NCI-H82 treated with DMSO at 0.1 percent for 48 hours (cell line): Measurements from ENCODE around the gene TPST1.
"Not testable (repeated sequence)": the region's sequence is repeated elsewhere in the genome, so short reads cannot be mapped to it uniquely, and the experiment has no call there.

Experiments
- DNase-seq: peaks from one replicate; lab custom pipeline; 2025; ENCODE audit not compliant: unreplicated experiment; lab: John Stamatoyannopoulos, UW

The TPST1 gene

DNA sequence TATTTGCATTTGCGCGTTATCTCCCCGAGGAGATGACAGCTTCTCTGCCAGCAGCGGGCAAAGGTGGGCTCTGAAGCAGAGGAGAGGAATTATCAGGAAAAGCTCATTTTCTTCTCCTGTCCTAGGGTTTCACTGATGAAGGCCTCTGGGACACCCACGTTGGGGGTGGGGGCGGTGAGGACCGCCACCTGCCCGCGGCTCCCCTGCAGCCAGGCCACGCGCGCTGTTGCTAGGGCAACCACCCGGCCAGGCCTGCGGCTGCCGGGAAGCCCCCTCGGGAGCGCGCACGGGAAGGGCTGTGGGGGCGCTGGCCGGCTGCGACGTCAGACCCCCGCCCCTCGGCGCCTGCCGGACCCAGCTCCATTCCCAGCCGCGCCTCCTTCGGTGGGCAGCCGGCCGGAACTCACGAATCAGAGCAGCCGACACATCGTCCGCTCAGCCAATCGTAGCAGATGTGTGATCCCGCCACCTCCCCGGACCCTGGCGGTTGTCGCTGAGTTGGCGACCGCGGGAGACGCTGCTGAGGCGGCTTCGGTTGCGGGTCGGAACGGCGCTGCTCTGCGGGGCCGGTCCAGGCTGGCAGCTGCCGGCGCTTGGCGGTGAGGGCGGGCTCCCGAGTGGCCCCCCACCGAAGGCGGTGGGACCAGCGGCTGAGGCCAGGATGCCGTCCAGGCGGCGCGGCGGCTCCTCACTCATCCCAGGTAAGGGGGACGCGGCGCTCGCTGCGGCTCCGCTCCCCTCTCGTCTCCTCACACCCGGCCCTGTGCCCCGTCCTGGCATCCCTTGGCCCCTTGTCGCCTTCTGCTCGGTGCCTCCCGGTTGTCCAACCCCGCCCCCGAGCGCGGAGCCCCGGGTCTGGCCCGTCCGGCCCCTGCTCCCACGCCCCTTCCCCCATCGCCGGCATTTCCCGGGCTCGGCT, at the start of gene TPST1:
Gene TPST1, plus strand, starts transcription at position 513 of the 919 bp plus-strand sequence. CDS start 35,092 bp downstream, outside the sequence.
- DNase-seq: peak; percentile 87

DNA sequence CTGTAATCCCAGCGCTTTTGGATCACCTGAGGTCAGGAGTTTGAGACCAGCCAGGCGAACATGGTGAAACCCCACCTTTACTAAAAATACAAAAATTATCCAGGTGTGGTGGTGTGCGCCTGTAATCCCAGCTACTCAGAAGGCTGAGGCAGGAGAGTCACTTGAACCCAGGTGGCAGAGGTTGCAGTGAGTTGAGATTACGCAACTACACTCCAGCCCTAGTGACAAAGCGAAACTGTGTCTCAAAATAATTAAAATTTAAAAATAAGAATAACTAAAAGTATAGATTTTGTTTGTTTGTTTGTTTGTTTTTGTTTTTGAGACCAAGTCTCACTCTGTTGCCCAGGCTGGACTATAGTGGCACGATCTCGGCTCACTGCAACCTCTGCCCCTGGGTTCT, 49.1 kb upstream of the TPST1 start:
- not testable (repeated sequence) for DNase-seq

GRCh38 chr7:66157060-66157459, 48.1 kb upstream of the TPST1 start:
- no peak for DNase-seq

DNA sequence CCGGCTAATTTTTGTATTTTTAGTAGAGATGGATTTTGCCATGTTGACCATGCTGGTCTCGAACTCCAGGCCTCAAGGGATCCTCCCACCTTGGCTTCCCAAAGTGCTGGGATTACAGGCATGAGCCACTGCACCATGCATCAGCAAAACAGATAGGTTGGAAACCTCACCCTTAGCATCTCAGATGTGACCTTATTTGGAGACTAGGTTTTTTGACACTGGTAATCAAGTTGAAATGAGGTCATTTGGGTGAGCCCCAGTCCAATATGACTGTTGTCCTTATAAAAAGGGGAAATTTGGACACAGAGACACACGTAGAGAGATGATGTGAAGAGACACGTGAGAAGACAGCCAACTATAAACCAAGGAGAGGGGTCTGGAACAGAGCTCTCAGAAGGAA, 42.5 kb upstream of the TPST1 start:
- DNase-seq: no peak

DNA sequence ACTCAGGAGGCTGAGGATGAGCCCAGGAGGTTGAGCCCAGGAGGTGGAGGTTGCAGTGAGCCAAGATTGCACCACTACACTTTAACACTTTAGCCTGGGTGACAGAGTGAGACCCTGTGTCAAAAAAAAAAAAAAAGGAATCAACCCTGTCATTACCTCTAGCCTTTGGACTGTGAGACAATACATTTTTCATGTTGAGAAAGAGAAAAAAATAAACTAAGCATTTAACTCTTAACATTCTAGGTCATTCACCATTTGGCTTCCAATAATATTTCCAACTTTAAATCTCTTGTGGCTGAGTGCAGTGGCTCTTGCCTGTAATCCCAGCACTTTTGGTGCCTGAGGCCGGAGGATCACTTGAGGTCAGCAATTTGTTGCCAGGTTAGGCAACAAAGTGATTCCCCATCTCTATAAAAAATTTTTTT, 41.9 kb upstream of the TPST1 start:
- no peak for DNase-seq

DNA sequence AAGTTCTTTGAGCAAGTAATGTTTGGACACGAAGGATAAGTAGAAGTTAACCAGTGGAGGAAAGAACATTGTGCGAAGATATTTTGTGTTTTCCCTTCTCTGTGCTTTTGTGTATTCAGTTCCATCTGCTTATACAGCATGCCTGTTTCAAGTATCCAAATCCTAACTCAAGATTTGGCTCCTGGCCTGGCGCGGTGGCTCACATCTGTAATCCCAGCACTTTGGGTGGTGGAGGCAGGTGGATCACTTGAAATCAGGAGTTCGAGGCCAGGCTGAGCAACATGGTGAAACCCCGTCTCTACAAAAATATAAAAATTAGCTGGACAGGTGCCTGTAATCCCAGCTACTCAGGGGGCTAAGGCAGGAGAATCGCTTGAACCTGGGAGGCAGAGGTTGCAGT, 40.8 kb upstream of the TPST1 start:
- no peak for DNase-seq

DNA sequence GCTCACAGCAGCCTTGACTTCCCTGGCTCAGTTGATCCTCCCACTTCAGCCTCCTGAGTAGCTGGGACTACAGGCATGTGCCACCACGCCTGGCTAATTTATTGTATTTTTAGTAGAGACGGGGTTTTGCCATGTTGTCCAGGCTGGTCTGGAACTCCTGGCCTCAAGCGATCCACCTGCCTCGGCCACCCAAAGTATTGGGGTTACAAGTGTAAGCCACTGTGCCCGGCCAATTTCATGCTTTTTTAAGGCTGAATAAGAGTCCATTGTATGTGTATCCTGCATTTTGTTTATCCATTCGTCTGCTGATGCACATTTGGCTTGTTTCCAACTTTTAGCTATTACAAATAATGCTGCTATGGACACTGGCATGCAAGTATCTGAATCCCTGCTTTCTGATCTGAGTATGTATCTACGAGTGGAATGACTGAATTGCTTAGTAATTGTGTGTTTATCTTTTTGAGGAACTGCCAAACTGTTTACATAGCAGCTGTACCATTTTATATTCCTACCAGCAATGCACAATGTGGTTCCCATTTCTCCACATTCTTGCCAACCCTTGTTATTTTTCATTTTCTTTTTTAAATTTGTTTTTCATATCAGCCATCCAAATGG, 37.3 kb upstream of the TPST1 start:
- no peak for DNase-seq

DNA sequence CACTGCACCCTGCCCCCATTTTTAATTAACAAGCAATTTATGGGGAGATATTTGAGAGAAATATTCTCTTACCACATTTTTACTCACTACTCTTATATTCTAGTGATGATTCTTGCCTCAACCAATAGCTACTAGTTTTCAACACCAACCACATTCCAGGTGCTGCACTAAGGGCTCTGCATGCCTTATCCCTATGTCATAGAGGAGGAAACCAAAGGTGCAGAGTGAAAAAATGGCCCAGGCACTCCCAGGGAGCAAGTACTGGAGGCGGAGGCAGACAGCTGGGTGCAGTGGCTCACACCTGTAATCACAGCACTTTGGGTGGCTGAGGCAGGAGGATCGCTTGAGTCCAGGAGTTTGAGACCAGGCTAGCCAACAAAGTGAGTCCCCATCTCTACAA, 35.5 kb upstream of the TPST1 start:
- DNase-seq: no peak

DNA sequence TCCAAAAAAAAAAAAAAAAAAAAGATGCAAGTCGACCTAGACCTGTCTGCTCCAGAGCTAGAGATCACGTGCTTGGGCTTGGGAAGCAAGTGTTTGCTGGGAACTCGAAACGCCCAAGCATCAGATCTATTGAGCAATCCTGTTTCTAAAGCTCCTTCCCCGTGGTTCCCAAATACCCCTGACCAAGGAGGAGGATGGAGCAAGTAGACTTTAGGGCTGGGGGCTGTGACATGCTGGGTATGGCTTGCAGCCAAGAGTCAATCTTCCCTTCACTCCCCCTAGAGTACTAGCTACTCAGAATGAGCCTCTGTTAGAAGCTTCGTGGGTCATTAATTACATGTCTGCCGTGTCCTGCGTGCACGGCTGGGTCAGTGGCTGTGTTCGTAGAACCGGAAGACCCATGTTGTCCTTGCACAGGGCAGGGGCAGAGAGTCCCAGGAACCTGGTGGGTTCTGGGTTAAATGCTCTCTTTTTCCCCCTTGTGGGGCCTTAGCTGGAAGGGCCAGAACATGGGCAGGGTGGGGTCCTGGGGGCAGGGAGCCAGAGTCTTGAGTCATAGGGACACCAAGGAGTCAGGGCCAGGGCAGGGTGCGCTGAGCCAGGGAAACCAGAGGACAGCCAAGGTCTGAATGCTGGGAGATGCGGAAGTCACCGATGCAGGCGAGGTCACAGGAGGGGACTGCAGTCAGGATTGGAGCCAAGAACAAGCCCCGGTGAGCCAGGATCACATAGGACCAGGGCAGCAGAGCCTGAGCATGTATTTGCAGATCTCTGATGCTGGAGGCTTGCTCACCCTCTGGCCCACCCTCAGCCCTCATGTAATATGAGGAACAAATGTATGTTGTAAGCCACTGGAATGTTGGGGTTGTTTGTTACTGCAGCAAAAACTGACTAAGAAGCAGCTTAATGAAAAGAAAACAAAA, 34.6 kb upstream of the TPST1 start:
- DNase-seq: no peak

GRCh38 chr7:66172536-66173401, 32.4 kb upstream of the TPST1 start:
- DNase-seq: not testable (repeated sequence)

DNA sequence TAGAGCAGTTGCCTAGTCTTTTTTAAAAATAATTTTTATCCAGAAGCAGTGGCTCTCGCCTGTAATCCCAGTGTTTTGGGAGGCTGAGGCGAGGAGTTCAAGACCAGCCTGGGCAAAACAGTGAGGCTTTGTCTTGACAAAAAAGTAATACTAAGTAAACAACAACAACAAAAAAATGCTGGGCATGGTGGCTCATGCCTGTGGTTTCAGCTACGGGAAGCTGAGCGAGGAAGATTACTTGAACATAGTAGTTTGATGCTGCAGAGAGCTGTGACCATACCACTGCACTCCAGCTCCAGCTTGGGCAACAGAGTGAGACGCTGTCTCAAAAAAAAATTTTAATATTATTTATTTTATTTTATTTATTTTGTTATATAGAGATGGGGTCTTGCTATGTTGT, 31.3 kb upstream of the TPST1 start:
- no peak for DNase-seq

- DNase-seq: not testable (repeated sequence)
These were observed 30.1 kb upstream of the TPST1 start for GRCh38 chr7:66175006-66175405.

- no peak for DNase-seq
These were observed 28.2 kb upstream of the TPST1 start for GRCh38 chr7:66176914-66177313.

GRCh38 chr7:66178258-66178657, 26.9 kb upstream of the TPST1 start:
- no peak for DNase-seq

GRCh38 chr7:66181329-66181728, 23.8 kb upstream of the TPST1 start:
- DNase-seq: no peak

GRCh38 chr7:66181845-66182244, 23.3 kb upstream of the TPST1 start:
- DNase-seq: no peak

DNA sequence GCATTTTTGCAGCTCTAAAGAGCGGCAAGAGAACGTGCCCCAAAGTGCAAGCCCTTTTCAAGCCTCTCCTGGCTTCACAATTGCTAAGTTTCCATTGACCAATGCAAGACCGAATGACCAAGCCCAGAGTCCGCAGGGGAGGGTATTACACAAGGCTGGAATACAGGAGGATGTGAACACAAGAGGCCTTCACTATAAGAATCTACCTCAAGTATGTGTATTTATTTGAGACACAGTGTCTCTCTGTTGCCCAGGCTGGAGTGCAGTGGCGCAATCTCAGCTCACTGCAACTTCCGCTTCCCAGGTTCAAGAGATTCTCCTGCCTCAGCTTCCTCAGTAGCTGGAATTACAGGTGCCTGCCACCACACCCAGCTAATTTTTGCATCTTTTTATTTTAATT, 22.2 kb upstream of the TPST1 start:
- DNase-seq: no peak

- no peak for DNase-seq
These were observed 21.4 kb upstream of the TPST1 start for GRCh38 chr7:66183700-66184099.

GRCh38 chr7:66185680-66186187, 19.4 kb upstream of the TPST1 start:
- DNase-seq: no peak

DNA sequence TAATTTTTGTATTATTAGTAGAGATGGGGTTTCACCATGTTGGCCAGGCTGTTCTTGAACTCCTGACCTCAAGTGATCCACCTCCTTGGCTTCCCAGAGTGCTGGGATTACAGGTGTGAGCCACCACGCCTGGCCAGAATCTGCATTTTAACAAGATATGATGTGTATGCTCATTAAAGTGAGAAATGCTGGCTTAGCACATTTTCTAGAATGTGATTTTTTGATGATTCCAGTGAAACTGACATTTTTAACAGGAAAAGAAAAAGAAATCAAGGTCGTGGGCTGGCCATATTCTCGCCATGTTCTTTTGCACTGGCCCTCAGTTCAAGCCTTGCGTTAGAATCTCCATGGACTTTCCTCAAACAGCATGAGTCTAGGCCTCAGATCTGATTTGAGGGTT, 18.1 kb upstream of the TPST1 start:
- DNase-seq: no peak
